Measurements from ENCODE around the gene D2HGDH.
"Not testable (repeated sequence)": the region's sequence is repeated elsewhere in the genome, so short reads cannot be mapped to it uniquely, and the experiment has no call there.

D2HGDH gene

DNA sequence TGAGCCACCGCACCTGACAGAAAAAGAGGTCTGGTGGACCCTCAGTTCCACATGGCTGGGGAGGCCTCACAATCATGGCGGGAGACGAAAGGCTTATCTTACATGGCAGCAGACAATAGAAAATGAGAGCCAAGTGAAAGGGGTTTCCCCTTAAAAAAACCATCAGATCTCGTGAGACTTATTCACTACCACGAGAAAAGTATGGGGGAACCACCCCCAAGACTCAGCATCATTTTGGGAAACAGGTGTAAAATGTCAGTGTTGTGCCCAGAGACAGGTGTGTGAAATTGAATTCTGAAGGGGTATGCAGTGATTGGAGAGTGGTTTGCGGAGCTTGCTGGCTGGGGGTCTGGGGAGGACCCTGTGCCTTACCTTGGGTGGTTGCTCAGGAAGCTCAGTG, 4.6 kb upstream of the D2HGDH start:
- no peak for DNase-seq (ENCODE audit: extremely low spot score)
- ChIA-PET POLR2A (no interaction called here), CTCF (no interaction called here)
- TF ChIP-seq SP1 (IDR thresholded peaks at IDR 0.05) (no peak), SUZ12 (IDR thresholded peaks at IDR 0.05) (no peak), FOXM1 (IDR thresholded peaks at IDR 0.05; ENCODE audit: borderline replicate concordance) (no peak), FOXK2 (IDR thresholded peaks at IDR 0.05) (no peak)

DNA sequence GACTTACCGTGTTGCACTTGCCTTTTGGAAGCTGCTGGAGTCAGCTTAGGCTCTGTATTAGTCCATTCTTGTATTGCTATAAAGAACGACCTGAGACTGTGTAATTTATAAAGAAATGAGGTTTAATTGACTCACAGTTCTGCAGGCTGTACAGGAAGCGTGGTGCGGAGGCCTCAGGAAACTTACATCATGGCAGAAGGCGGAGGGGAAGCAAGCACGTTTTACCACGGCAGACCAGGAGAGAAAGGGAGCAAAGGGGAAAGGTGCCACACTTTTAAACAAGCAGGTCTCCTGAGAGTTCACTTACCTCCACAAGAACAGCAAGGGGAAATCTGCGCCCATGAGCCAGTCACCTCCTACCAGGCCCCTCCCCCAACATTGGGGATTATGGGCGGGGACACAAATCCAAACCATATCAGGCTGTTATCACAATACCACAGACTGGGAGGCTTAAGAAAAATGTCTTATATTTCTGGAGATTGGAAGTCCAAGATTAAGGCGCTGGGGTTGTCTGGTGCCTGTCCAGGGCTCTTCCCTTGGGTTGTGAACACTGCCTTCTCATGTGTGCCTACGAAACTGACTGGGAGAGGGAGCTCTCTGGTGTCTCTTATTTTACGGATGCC, 3.6 kb upstream of the D2HGDH start:
- TF ChIP-seq, protein P1, sequence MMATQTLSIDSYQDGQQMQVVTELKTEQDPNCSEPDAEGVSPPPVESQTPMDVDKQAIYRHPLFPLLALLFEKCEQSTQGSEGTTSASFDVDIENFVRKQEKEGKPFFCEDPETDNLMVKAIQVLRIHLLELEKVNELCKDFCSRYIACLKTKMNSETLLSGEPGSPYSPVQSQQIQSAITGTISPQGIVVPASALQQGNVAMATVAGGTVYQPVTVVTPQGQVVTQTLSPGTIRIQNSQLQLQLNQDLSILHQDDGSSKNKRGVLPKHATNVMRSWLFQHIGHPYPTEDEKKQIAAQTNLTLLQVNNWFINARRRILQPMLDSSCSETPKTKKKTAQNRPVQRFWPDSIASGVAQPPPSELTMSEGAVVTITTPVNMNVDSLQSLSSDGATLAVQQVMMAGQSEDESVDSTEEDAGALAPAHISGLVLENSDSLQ (IDR thresholded peaks at IDR 0.05) = no peak
- TF ChIP-seq LEF1 (IDR thresholded peaks at IDR 0.05; ENCODE audit: borderline replicate concordance) = no peak
- TF ChIP-seq HDGF (IDR thresholded peaks at IDR 0.05; ENCODE audit: borderline replicate concordance) = no peak
- TF ChIP-seq ZNF384 (IDR thresholded peaks at IDR 0.05) = no peak
- TF ChIP-seq CTBP1 (IDR thresholded peaks at IDR 0.05; ENCODE audit: borderline replicate concordance) = no peak
- CTCF ChIA-PET = no interaction called here
- DNase-seq (ENCODE audit: extremely low spot score) = no peak
- POLR2A ChIA-PET = interaction anchor here (1.1 to 1.5 kb wide), 3 partner anchors 24 to 44 kb away, joined by 3 to 4 read pairs (median 4); partner anchors contain the start of genes DTYMK and ING5

DNA sequence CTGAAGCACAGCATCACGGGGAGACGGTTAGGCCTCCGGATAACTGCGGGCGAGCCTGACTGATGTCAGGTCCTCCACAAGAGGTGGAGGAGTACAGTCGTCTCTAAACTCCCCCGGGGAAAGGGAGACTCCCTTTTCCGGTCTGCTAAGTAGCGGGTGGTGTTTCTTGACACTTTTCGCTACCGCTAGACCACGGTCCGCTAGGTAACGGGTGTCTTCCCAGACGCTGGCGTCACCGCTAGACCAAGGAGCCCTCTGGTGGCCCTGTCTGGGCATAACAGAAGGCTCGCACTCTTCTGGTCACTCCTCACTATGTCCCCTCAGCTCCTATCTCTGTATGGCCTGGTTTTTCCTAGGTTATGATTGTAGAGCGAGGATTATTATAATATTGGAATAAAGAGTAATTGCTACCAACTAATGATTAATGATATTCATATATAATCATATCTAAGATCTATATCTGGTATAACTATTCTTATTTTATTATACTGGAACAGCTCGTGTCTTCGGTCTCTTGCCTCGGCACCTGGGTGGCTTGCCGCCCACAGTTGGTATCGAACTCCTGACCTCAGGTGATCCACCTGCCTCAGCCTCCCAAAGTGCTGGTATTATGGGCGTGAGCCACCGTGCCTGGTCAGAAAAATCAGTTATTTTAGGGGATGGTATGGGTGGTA, 1.8 kb upstream of the D2HGDH start:
- CTCF ChIA-PET = interaction anchor here (0.6 kb wide), 1 partner anchor 150 kb away, joined by 3 read pairs; no protein-coding TSS in a partner anchor
- not testable (repeated sequence) for DNase-seq (ENCODE audit: extremely low spot score)

DNA sequence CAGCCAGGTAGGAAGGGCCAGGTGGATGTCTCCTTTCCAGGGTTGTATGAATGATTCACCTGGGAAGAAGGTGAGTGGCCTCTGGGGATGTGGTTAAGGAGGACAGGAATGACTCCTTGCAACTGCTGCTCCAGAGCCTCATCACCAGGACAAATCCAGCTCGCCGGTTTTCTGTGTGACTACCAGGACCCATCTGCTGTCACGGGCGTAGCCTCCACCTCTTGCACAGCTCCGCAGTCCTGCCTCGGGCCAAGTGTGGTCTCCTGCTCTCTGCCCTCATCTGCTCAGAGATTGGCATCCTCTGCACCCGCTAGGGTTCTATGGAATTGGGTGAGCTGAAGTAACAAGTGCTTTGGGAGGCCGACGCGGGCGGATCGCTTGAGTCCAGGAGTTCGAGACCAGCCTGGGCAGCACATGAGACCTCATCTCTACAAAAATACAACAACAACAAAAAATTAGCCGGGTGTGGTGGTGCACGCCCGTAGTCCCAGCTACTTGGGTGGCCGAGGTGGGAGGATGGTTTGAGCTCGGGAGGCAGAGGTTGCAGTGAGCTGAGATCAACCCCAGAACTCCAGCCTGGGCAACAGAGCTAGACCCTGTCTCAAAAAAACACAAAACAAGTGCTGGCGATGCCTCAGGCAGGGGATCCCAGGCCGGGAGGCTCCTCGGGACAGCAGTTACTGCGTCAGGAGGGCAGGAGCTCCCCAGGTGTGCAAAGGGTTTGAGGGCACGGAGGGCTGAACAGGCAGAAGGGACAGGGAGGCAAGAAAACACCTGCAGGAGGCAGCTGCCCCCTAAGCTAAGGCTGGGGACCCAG, 831 bp upstream of the D2HGDH start:
- POLR2A ChIA-PET = interaction anchor here (0.8 to 2.0 kb wide), 4 partner anchors 26 to 47 kb away, joined by 3 to 10 read pairs (median 4); partner anchors contain the start of genes DTYMK and ING5
- CTCF ChIA-PET = interaction anchor here (0.6 to 0.7 kb wide), 2 partner anchors 42 to 149 kb away, joined by 3 read pairs; no protein-coding TSS in a partner anchor
- no peak for DNase-seq (ENCODE audit: extremely low spot score)
- TF ChIP-seq SP1 (IDR thresholded peaks at IDR 0.05) (no peak), HDGF (IDR thresholded peaks at IDR 0.05; ENCODE audit: borderline replicate concordance) (no peak), LEF1 (IDR thresholded peaks at IDR 0.05; ENCODE audit: borderline replicate concordance) (no peak), ELF4 (IDR thresholded peaks at IDR 0.05) (no peak), ARNT (IDR thresholded peaks at IDR 0.05) (no peak), SUZ12 (IDR thresholded peaks at IDR 0.05) (no peak), CTBP1 (IDR thresholded peaks at IDR 0.05; ENCODE audit: borderline replicate concordance) (no peak), FOXM1 (IDR thresholded peaks at IDR 0.05; ENCODE audit: borderline replicate concordance) (no peak)

More for the DNA sequence above, 1.8 kb upstream of the D2HGDH start:
- POLR2A ChIA-PET = interaction anchor here (1.5 kb wide), 1 partner anchor 31 kb away, joined by 4 read pairs; the partner anchor contains the start of gene ING5

DNA sequence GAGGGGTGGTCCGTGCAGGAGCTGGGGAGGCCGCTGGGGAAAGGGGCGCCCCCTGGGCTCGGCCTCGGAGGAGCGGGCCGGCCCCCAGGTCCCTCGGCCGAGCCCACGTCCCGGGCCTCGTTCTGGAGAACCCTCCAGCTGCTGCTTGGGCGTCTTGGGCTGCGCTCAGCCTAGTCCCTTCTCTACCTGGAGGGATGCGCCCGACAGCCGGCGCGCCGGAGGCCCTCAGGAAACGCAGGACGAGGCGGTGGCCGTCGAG, 293 bp upstream of the D2HGDH start:
- TF ChIP-seq CTBP1 (IDR thresholded peaks at IDR 0.05; ENCODE audit: borderline replicate concordance) (no peak), L3MBTL2 (conservative IDR thresholded peaks at IDR 0.05) (no peak), SP1 (IDR thresholded peaks at IDR 0.05) (no peak), ZNF384 (IDR thresholded peaks at IDR 0.05) (no peak), HDGF (IDR thresholded peaks at IDR 0.05; ENCODE audit: borderline replicate concordance) (no peak), FOXM1 (IDR thresholded peaks at IDR 0.05; ENCODE audit: borderline replicate concordance) (no peak), LEF1 (IDR thresholded peaks at IDR 0.05; ENCODE audit: borderline replicate concordance) (no peak), ARNT (IDR thresholded peaks at IDR 0.05) (no peak), FOXK2 (IDR thresholded peaks at IDR 0.05) (no peak), SUZ12 (IDR thresholded peaks at IDR 0.05) (no peak), TARDBP (IDR thresholded peaks at IDR 0.05) (no peak), FOXA1 (IDR thresholded peaks at IDR 0.05) (no peak), NFRKB (IDR thresholded peaks at IDR 0.05) (no peak), BHLHE40 (IDR thresholded peaks at IDR 0.05; ENCODE audit: borderline replicate concordance) (no peak), ELF4 (IDR thresholded peaks at IDR 0.05) (no peak)
- TF ChIP-seq, protein P1 (IDR thresholded peaks at IDR 0.05) = no peak
- ChIA-PET CTCF (interaction anchor here (0.7 kb wide), 1 partner anchor 42 kb away, joined by 3 read pairs; no protein-coding TSS in a partner anchor), POLR2A (interaction anchor here (0.8 to 2.0 kb wide), 4 partner anchors 26 to 47 kb away, joined by 3 to 10 read pairs (median 4); partner anchors contain the start of genes DTYMK and ING5)

DNA sequence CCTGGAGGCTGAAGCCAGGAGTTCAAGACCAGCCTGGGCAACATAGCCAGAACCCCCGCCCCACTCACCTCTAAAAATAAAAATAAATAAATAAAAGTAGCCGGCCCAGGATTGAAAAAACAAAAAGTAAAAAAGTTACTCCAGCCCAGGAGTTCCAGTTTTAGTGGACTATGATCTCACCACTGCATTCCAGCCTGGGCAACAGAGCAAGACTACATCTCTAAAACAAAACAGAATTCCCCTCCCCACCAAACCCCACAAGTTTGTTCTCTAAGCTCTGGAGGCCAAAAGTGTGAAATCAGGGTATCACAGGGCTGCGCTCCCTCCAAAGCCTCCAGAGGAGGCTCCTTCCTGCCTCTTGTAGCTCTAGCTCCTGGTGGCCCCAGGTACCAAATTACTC, 1.7 kb downstream of the D2HGDH start:
- no peak for DNase-seq (ENCODE audit: extremely low spot score)
- POLR2A ChIA-PET = no interaction called here
- CTCF ChIA-PET = no interaction called here
- TF ChIP-seq FOXM1 (IDR thresholded peaks at IDR 0.05; ENCODE audit: borderline replicate concordance) (no peak), FOXK2 (IDR thresholded peaks at IDR 0.05) (no peak), CTBP1 (IDR thresholded peaks at IDR 0.05; ENCODE audit: borderline replicate concordance) (no peak), NFRKB (IDR thresholded peaks at IDR 0.05) (no peak), SP1 (IDR thresholded peaks at IDR 0.05) (no peak), LEF1 (IDR thresholded peaks at IDR 0.05; ENCODE audit: borderline replicate concordance) (no peak), ARNT (IDR thresholded peaks at IDR 0.05) (no peak), L3MBTL2 (conservative IDR thresholded peaks at IDR 0.05) (no peak)
- TF ChIP-seq, protein P1 (IDR thresholded peaks at IDR 0.05) = no peak

More for the DNA sequence above, 293 bp upstream of the D2HGDH start:
- DNase-seq (ENCODE audit: extremely low spot score) = no peak
